Cardiac fibroblast (primary cell): ENCODE data around the gene OPCML.

Source experiments
- DNase-seq, 2 donors: peaks; one replicate each; pipeline versions ENCODE4 v3.0.0 to v3.0.0-alpha.2; 2010; ENCODE audit warnings: low read depth in 2 of 2
- H3K4me3 ChIP-seq, 2 donors: replicated peaks in 1 of 2; 1 replicate in 1 of 2; 2 replicates in 1 of 2; pipeline ENCODE4 v1.5.1; 2011; ENCODE audit warnings: low read depth in 2 of 2, low read length in 2 of 2, mild to moderate bottlenecking in 2 of 2, moderate library complexity in 1 of 2
- TF ChIP-seq, protein P1 (sequence below): IDR thresholded peaks from one replicate; pipeline ENCODE4 v1.5.1; 2011; ENCODE audit warnings: low read depth, mild to moderate bottlenecking, low read length, inconsistent platforms

OPCML gene

DNA sequence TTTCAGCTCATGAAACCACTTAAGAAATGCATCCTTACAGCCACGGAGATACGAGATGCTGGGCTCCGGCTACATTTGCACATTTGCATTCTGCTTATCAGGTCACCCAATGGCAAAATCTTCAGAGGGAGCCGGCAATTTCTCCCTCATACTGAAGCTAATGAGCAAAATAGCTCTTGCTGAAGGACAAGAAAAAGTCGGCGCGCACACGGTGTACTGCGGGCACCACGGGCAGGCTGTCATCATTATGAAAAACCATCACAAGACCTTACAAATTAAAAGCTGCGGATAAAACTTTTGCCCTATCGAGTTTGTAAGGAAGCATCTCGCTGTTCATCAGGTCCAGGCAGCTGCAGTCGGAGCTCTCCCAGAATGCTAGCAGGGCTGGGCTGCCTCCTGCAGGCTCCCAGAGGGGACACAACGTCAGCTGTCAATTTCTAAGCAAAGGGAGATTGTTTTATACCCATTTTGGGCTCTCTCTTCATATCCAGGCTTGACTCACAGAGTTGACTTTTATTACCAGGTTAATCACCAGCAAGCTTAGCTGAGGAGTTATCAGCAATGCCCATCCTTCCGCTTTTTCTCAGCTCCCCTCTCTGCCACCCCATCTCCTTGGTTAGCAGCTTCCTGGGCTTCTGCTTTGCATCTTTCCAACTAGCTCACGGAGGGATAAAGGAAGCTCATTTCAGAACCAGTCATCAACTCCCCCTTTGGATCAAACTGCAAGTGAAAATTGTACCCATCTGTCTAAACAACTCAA lies 375.1 kb downstream of the OPCML start:
- TF ChIP-seq, protein P1, sequence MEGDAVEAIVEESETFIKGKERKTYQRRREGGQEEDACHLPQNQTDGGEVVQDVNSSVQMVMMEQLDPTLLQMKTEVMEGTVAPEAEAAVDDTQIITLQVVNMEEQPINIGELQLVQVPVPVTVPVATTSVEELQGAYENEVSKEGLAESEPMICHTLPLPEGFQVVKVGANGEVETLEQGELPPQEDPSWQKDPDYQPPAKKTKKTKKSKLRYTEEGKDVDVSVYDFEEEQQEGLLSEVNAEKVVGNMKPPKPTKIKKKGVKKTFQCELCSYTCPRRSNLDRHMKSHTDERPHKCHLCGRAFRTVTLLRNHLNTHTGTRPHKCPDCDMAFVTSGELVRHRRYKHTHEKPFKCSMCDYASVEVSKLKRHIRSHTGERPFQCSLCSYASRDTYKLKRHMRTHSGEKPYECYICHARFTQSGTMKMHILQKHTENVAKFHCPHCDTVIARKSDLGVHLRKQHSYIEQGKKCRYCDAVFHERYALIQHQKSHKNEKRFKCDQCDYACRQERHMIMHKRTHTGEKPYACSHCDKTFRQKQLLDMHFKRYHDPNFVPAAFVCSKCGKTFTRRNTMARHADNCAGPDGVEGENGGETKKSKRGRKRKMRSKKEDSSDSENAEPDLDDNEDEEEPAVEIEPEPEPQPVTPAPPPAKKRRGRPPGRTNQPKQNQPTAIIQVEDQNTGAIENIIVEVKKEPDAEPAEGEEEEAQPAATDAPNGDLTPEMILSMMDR = no peak
- no peak overlapping the region for H3K4me3 ChIP-seq
- DNase-seq = no peak

DNA sequence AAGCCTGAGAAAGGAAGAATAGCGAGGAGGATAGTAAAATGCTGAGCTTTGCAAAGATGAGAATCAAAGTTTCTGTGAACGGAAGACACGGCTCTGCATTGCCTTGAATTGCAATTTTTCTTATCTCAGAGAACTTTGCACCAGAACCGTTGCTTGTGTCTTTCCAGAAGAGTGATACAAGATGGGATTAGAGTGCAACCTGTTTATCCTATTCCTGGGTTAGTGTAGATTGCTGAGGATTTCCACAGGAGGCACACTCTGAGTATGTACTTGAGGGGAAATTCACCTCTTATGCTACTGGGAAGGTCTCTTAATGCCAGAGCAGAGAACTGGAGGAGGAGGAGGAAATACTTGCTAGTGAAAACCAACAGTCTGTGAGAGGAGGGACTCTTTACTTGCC lies 377.5 kb downstream of the OPCML start:
- H3K4me3 ChIP-seq = no peak overlapping the region
- TF ChIP-seq, protein P1 = no peak
- no peak for DNase-seq

DNA sequence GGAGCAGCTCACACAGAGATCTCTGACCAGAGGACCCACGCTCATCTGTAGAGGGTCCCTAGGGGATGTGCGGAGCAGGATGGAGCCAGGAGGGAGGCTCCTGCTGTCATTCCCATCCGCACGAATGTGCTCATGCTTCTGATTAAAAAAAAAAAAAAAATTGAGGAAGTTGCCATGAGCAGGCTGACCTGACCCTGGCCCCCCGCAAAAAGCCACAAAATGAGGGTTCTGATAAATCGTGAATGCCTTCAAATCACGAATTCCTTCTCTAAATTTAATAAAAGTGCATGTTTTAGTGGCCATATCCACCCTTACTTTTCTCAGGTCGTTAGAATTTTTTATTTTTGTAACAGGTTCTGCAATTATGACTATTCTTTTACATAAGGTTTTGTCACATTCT lies 378.2 kb downstream of the OPCML start:
- no peak for DNase-seq

GRCh38 chr11:133153031-133153430 lies 379.3 kb downstream of the OPCML start:
- no peak for DNase-seq
- TF ChIP-seq, protein P1 = no peak
- H3K4me3 ChIP-seq = no peak overlapping the region

More for the DNA sequence above, 378.2 kb downstream of the OPCML start:
- H3K4me3 ChIP-seq = no peak overlapping the region
- TF ChIP-seq, protein P1 = no peak

DNA sequence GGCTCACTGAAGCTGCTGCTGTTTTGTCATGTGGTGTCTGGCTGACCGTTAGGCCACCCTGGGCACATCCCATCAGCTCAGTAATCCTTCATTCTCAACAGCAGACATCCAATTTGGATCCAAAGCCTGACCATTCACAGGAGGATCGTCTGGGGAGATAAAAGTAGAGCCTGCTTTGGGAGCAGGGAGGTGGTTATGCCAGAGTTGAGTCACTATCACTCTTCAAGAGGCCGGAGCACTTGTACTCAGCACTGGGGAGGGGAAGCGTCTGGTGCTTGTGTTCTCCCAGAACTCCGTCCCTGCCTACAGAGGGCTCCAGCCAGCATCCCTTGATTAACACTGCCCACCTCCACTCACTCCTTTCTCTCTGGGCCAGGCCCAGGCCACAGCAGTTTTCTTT lies 382.6 kb downstream of the OPCML start:
- no peak for DNase-seq
- TF ChIP-seq, protein P1 = no peak
- H3K4me3 ChIP-seq = no peak overlapping the region

DNA sequence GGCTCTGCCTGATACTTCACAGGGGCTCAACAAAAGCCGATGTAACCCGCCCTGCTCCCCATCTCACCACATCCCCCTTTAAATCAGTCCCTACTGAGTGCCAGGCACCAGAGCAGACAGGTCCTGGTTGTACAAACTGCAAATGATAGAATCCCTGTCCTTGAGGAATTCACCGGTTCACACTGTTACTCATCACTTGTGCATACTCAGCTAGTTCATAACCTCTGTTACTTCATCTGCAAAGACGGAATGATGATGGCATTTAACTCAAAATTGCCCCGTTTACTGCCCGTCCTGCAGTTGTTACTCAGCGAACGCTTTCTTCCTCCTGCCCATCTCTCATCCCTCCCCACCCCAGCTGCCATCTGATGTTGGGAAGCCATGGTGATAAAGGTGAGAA lies 384.7 kb downstream of the OPCML start:
- DNase-seq = no peak
- H3K4me3 ChIP-seq = no peak overlapping the region
- TF ChIP-seq, protein P1 = no peak
